ENCODE measurements around the gene SYNE3. TPM values are rescaled to one million over a fixed set of nuclear protein-coding genes. Genes with fewer than 3 reads are reported as not detected.

Gene SYNE3
- total and polyA plus RNA-seq, 2 of the 8 experiments (the other 6 are each of a cell fraction or from before 2014, with no cell fraction given): under 0.01 TPM; not detected in 1

GRCh38 chr14:95471476-95471875, 45.0 kb downstream of the SYNE3 start:
- H3K23ac ChIP-seq (ENCODE audit: insufficient read length): no peak overlapping the region
- no peak for TF ChIP-seq KDM4A (IDR thresholded peaks at IDR 0.05; ENCODE audit: low read depth, low read length, severe bottlenecking)

More at GRCh38 chr14:95471476-95471875, 45.0 kb downstream of the SYNE3 start:
- no peak for DNase-seq (ENCODE audit: low read depth in 1 of 2, low spot score in 2 of 2)
- POLR2A ChIA-PET (ENCODE audit: partially characterized antibody): no interaction called here
- H2AK5ac ChIP-seq (ENCODE audit: low read depth, low read length): no peak overlapping the region
- FAIRE-seq: no peak
- H3K4ac ChIP-seq (replicated peaks; ENCODE audit: insufficient read length, low read depth, low read length): no peak overlapping the region
- CTCF ChIA-PET (ENCODE audit: partially characterized antibody): interaction anchor here (0.6 to 3.2 kb wide), 7 partner anchors 14 to 110 kb away, joined by 3 to 13 read pairs (median 4); no protein-coding TSS in a partner anchor
- no peak overlapping the region for H2BK20ac ChIP-seq (ENCODE audit: low read length)
- H3K79me1 ChIP-seq (ENCODE audit: low read depth, low read length): no peaks in the 10 kb centered on the region
- H3K27ac ChIP-seq (ENCODE audit: low read depth, low read length): no peak overlapping the region
- no peak overlapping the region for H4K5ac ChIP-seq (ENCODE audit: insufficient read length, low read depth, low read length)
- no peak overlapping the region for H4K8ac ChIP-seq (ENCODE audit: extremely low read depth, insufficient read depth, low read length)
- no peak overlapping the region for H3K4me2 ChIP-seq (ENCODE audit: insufficient read depth in 1 of 2, low read depth in 2 of 2, low read length in 2 of 2)
- no peaks in the 10 kb centered on the region for H3K4me1 ChIP-seq (replicated peaks in 1 of 4; ENCODE audit: control insufficient read depth in 3 of 4, insufficient read depth in 4 of 4, low read length in 3 of 4)
- H3K4me3 ChIP-seq (ENCODE audit: extremely low read depth in 1 of 4, insufficient read depth in 2 of 4, low read depth in 3 of 4, low read length in 4 of 4): no peak overlapping the region
- no peaks in the 10 kb centered on the region for H3K23me2 ChIP-seq (ENCODE audit: low read depth, low read length)
- no peak overlapping the region for H2AFZ ChIP-seq (ENCODE audit: low read length)
- H2BK12ac ChIP-seq (ENCODE audit: low read depth, low read length): no peak overlapping the region
- no peak overlapping the region for H3K9ac ChIP-seq (replicated peaks in 1 of 4; ENCODE audit: extremely low read depth in 1 of 4, low read depth in 3 of 4, low read length in 3 of 4)
- H4K91ac ChIP-seq (replicated peaks; ENCODE audit: insufficient read length, low read length): no peak overlapping the region
- H4K20me1 ChIP-seq (replicated peaks in 1 of 2; ENCODE audit: control insufficient read depth in 1 of 2, insufficient read depth in 2 of 2, low read length in 2 of 2): no peaks in the 10 kb centered on the region
- no peaks in the 10 kb centered on the region for H3K9me3 ChIP-seq (ENCODE audit: insufficient read depth in 2 of 2, low read depth in 1 of 2, low read length in 1 of 2)
- no peak overlapping the region for H2BK120ac ChIP-seq (replicated peaks; ENCODE audit: low read depth, low read length)
- no peak overlapping the region for H2BK15ac ChIP-seq (ENCODE audit: low read length)
- H3K79me2 ChIP-seq (ENCODE audit: control insufficient read depth in 1 of 2, insufficient read depth in 2 of 2, low read length in 2 of 2): no peaks in the 10 kb centered on the region
- H3K56ac ChIP-seq (replicated peaks; ENCODE audit: insufficient read length, low read depth, low read length): no peak overlapping the region
- 89% methylated on average over 7 of the region's 7 CpGs; no CpG with 5 or more reads in 1 of the 2 experiments for WGBS, 2 experiments (ENCODE audit: extremely low coverage in 1 of 2, insufficient coverage in 1 of 2, insufficient read length in 1 of 2, insufficient replicate concordance in 2 of 2, low coverage in 1 of 2, low lambda C conversion rate in 2 of 2, missing lambda C conversion rate in 1 of 2)
- no peaks in the 10 kb centered on the region for H3K27me3 ChIP-seq (replicated peaks in 1 of 4; ENCODE audit: control insufficient read depth in 3 of 4, extremely low read depth in 1 of 4, insufficient read depth in 3 of 4, low read length in 3 of 4)
- no peak overlapping the region for H2BK5ac ChIP-seq (ENCODE audit: low read depth, low read length)
- no peaks in the 10 kb centered on the region for H3K36me3 ChIP-seq (ENCODE audit: control insufficient read depth in 2 of 4, insufficient read depth in 4 of 4, low read length in 3 of 4)
- H3K18ac ChIP-seq (ENCODE audit: extremely low read depth, low read length): no peak overlapping the region
- no peak overlapping the region for H3K14ac ChIP-seq (ENCODE audit: insufficient read length)

All from H1 (cell line).